Activated T-helper 1 cell treated with anti-CD3 and anti-CD28 coated beads, Interleukin-2, amount 50 U/mL, for 16 hours (primary cell): ENCODE data around the gene OR6N1.

Experiments
- DNase-seq, 2 donors: peaks; one replicate each; pipeline ENCODE4 v3.0.0-alpha.2; 2020; ENCODE audit warnings: low read depth in 1 of 2, low spot score in 1 of 2

OR6N1 gene

DNA sequence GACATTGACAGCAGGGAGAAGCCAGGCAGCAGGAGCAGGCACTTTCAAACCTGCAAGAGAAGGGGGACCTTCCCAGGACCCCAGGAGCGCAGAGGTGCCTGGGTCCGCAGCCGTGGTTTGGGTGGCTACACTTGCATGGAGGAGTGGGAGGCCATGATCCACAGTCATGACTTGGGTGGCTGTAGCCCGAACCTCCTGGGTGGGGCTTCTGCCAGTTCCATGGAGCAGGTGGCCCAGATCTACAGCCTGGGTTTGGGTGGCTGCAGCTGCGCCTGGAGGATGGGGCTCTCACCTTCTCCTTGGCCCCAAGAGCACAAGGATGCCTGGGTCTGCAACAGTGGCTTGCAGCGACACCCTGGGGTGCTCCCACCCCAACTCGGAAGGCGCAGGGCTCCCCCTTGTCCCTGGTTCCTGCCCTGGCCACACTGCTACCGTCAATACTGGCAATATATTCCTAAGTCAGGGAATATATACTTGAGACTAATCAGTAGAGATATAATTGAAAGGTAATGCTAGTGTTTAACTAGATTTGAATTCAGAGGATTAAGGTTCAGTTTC, 19.8 kb downstream of the OR6N1 start:
- DNase-seq = no peak

DNA sequence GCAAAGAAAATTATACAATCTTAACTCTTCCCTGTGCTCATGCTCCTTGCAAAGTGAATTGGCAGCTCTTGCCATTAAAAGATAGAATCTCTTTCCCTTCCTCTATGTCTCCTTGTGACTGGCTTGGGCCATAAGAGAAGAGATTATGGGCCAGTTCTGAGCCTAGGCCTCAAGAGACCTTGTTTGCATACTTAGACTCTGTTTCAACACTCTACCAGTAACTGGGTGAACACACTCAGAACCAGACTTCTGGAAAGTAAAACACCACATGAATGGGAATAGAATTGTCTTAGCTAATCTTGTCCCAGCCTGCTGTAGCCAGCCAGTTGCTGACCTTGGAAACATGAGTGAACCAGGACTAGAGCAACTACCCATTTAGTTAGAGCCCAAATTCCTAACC, 36.1 kb downstream of the OR6N1 start:
- no peak for DNase-seq

DNA sequence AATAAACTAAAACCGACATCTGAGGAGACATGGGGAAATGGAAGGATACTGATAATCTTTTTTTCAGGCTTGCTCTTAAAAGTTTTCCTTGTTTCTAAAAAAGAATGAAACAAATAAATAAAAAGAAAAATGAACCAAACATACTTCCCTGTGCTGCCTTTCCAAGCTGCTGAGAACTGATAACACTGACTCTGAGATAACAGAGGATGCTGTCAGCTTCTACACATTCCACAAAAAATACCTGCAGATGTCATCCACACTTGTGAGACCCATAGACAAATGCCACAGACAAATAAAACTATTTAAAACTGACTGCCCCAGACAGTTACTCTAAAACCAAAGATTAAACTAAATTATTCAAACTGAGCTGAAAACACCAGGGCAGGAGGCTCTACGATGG, 39.5 kb downstream of the OR6N1 start:
- no peak for DNase-seq

DNA sequence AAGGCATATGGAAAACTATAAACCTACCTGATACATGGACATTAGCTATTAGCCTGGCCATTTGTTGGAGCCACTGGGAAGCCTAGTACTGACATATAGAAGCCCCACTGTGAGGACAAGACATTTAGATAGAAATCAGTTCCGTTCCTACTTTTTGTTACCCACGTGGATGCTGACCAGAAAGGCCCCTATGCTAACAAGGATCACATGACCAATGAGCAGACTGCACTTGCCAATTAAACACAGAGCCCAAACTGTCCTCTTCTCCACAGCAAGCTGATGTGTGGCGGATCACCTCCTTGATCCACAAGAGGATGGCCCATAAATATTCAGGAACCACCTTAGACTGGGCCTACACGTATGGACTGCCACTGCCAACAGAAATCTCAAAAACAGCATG, 40.3 kb downstream of the OR6N1 start:
- DNase-seq = no peak

DNA sequence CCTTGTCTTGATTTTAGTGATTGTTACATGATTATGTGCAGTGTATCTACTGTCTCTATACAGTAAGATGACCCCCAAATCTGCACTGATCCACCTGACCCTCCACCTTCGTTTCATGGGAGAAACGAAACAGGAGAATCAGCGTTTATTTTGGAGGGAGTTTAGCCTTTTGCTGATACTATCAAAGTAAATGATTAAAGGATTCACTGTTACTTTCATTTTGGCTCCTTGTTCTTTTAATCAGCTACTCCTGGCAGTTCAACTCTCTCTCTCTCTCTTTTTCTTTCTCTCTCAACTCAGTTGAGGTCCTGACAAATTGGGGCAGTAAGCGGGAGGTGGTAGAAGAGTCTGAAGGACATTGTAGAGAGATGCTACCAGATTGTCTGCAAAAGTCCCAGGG, 41.5 kb downstream of the OR6N1 start:
- DNase-seq = no peak

DNA sequence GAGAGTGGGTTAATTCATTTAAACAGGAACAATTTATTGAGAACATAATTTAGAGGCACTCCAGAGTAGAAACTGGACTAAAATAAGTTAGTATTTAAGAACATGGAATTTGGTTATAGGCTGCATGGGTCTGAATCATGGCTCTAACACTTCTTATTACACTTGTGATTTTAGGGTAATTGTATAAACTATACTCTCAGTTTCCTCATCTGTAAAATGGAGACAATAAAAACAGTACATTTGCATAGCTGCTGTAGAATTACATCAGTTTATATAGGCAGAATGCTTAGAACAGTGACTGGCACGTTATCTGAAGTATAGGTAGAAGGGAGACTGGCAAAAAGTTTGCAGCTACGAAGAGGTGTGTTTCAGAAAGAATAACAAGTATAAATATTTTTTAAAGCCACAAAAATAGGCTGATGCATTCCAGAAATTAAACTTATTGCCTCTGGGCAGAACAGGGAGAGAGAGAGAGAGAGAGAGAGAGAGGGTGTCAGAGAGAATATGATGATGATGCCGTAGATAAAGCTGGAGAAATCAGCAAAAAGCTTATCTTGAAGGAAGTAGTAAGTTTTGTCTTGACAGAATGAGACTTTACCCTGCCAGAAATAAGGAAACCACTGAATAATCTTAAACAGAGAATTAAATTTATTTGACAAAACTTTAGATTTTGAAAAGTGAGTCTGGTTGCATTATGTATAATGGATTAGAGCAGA, 43.3 kb downstream of the OR6N1 start:
- DNase-seq = no peak

DNA sequence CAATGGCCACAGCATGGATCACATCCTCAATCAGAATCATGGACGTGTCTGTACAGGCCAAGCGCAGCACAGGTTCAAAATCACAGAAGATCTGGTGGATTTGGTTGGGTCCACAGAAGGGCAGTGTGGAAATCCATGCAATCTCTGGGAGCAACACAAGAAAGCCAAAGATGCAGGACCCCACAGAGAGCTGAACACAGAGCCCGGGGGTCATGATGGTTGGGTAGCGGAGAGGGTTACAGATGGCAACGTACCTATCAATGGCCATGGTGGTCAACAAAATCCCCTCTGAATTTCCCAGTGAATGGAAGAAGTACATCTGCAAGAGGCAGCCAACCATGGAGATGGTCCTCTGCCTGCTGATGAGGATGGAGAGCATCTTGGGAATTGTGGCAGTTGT, 47.6 kb downstream of the OR6N1 start:
- no peak for DNase-seq

DNA sequence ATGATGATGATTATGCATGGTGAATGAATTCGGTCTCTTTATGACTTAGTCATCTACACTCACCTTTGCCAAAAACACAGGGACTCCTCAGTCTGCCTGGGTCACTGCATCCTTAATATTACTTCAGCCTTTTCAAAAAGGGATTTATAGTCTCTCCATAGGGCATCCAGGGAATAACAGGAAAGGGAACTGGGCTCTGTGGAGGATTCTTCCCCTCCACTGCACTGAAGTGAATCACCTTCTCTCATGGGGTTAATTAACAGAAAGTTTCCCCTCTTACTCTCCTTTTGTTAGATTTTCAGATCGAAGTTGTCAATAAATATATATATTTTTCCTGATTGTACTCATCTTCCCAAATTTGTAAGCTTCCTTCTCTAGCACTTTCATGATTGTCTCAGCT, 51.4 kb downstream of the OR6N1 start, which contains the start of gene OR6K3:
TSS of gene OR6K3 (minus strand) at position 101 of the 400 bp plus-strand sequence. CDS start 2,605 bp downstream, outside the sequence.
- no peak for DNase-seq

DNA sequence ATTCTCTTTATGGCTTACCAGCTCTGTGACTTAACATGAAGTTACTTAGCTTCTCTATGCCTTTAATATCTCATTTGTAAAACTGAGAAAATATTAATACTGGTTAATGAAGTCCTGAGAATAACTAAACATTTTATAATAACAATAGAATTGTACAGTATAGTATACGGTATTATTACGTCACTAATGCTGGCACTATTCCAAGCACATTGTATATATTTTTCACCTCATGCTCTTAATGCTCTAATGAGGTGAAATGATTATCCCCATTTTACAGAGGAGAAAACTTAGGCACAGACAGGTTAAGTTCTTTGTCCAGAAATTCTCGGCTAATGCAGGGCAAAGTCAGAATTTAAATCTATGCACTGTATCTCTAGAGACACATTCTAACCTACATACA, 52.3 kb downstream of the OR6N1 start:
- DNase-seq = no peak

DNA sequence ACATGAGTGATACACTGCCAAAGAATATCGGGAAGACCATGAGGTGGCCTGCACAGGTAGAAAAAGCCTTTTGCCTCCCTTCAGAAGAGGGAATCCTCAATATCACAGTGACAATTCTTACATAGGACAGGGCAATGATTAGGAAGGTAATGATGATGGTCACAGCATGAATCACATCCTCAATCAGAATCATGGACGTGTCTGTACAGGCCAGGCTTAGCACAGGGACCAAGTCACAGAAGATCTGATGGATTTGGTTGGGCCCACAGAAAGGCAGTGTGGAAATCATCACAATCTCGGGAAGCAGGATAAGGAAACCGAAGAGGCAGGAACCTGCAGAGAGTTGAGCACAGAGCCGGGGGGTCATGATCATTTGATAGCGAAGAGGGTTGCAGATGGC, 54.7 kb downstream of the OR6N1 start:
- DNase-seq = no peak

DNA sequence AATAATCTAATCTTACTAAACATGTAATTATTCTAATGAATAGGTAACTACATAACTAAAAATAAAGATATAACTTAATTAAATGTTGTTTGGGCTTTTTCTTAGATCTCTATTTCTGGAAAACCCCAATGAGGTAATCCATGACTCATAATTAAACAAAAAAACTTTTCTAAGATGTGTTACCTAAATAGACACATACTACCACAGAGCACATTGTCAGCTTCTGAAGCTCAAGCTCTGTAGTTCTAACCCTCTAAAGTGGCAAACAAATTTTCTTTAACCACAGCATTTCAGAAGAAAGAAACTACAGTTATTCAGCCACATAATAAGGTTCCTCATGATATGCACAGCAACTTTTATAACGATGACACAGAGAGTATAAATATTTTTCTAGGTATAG, 55.7 kb downstream of the OR6N1 start:
- no peak for DNase-seq

DNA sequence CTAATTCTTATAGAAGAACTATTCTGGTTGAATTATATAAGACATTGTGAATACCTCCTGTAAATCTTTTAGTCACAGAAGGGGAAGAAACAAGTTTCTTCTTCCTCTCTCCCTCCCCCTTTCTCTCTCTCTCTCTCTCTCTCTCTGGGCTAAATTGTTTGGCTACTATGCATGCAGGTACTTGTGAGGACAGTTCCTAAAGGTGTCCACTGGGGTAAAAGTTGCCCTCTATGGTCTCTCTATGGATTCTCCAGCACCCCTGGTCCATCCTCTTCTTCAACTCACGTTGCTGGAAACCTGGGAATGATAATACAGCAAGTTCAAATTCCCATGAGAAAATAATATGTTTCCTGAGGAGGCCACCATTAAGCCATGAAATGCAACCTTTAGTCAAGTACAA, 57.2 kb downstream of the OR6N1 start:
- DNase-seq = no peak
